ENCODE data around the gene DLG1.
"Not testable (repeated sequence)": the region's sequence is repeated elsewhere in the genome, so short reads cannot be mapped to it uniquely, and the experiment has no call there.

The DLG1 gene

GRCh38 chr3:197296545-197296944, 1.9 kb downstream of the DLG1 start:
- DNase-seq (ENCODE audit: low read depth in 1 of 2, low spot score in 1 of 2), result no peak
- TF ChIP-seq JUND (IDR thresholded peaks at IDR 0.05; ENCODE audit: low read depth), result no peak
- in situ Hi-C loops (cut with HindIII; ENCODE audit: low pct_unique_long_range_greater_than_20kb, low sequenced_read_pairs), result no loop called here

DNA sequence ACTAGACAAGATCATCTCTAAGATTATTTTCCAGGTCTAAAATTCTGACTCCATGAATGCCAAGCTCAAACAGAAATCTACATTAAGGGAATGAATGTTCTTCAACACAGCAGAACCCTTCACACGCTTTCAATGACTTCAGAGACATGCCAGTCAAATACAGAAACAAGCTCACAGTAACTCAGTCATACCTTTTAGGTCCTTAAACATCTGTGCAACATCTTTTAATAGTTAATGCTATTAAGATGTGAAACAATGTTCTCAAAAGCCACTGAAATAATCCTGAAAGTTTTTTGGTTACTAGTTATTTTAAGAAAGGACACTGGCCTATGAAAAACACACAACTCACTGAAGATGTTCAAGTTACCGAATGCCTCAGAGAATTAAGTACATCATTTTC, 2.5 kb downstream of the DLG1 start:
- in situ Hi-C loops (cut with HindIII; ENCODE audit: low pct_unique_long_range_greater_than_20kb, low sequenced_read_pairs), result no loop called here
- DNase-seq (ENCODE audit: low read depth in 1 of 2, low spot score in 1 of 2), result no peak
- no peak for TF ChIP-seq JUND (IDR thresholded peaks at IDR 0.05; ENCODE audit: low read depth)

- in situ Hi-C loops (cut with HindIII; ENCODE audit: low pct_unique_long_range_greater_than_20kb, low sequenced_read_pairs), result no loop called here
- TF ChIP-seq JUND (IDR thresholded peaks at IDR 0.05; ENCODE audit: low read depth), result no peak
- DNase-seq (ENCODE audit: low read depth in 1 of 2, low spot score in 1 of 2), result peak in 1 of 2 experiments; percentile 25
Measured at GRCh38 chr3:197293605-197294237, 4.7 kb downstream of the DLG1 start.

- TF ChIP-seq JUND (IDR thresholded peaks at IDR 0.05; ENCODE audit: low read depth), result no peak
- DNase-seq (ENCODE audit: low read depth in 1 of 2, low spot score in 1 of 2), result no peak
- in situ Hi-C loops (cut with HindIII; ENCODE audit: low pct_unique_long_range_greater_than_20kb, low sequenced_read_pairs), result no loop called here
Measured at GRCh38 chr3:197292648-197293047, 5.8 kb downstream of the DLG1 start.

GRCh38 chr3:197292083-197292646, 6.2 kb downstream of the DLG1 start:
- TF ChIP-seq JUND (IDR thresholded peaks at IDR 0.05; ENCODE audit: low read depth), result no peak
- in situ Hi-C loops (cut with HindIII; ENCODE audit: low pct_unique_long_range_greater_than_20kb, low sequenced_read_pairs), result no loop called here
- no peak for DNase-seq (ENCODE audit: low read depth in 1 of 2, low spot score in 1 of 2)

GRCh38 chr3:197289726-197290125, 8.7 kb downstream of the DLG1 start:
- no peak for DNase-seq (ENCODE audit: low read depth in 1 of 2, low spot score in 1 of 2)
- in situ Hi-C loops (cut with HindIII; ENCODE audit: low pct_unique_long_range_greater_than_20kb, low sequenced_read_pairs), result no loop called here
- TF ChIP-seq JUND (IDR thresholded peaks at IDR 0.05; ENCODE audit: low read depth), result no peak

- no peak for TF ChIP-seq JUND (IDR thresholded peaks at IDR 0.05; ENCODE audit: low read depth)
- in situ Hi-C loops (cut with HindIII; ENCODE audit: low pct_unique_long_range_greater_than_20kb, low sequenced_read_pairs), result no loop called here
- no peak for DNase-seq (ENCODE audit: low read depth in 1 of 2, low spot score in 1 of 2)
Measured at GRCh38 chr3:197286678-197287077, 11.7 kb downstream of the DLG1 start.

DNA sequence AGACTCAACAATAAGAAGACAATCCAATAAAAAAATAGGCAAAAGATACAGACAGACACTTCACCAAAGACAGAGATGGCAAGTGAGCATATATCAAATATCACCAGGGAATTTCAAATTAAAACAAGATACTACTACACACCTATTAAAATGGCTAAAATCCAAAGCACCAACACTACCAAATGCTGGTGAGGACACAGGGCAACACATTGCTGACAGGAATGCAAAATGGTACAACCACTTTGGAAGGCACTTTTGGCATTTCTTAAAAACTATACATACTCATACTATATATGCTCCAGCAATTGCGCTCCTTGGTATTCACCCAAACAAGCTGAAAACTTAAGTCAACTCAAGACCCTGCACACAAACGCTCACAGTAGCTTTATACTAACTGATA, 12.9 kb downstream of the DLG1 start:
- in situ Hi-C loops (cut with HindIII; ENCODE audit: low pct_unique_long_range_greater_than_20kb, low sequenced_read_pairs), result no loop called here
- TF ChIP-seq JUND (IDR thresholded peaks at IDR 0.05; ENCODE audit: low read depth), result no peak
- no peak for DNase-seq (ENCODE audit: low read depth in 1 of 2, low spot score in 1 of 2)

GRCh38 chr3:197283045-197283444, 15.4 kb downstream of the DLG1 start:
- no peak for DNase-seq (ENCODE audit: low read depth in 1 of 2, low spot score in 1 of 2)
- no peak for TF ChIP-seq JUND (IDR thresholded peaks at IDR 0.05; ENCODE audit: low read depth)
- in situ Hi-C loops (cut with HindIII; ENCODE audit: low pct_unique_long_range_greater_than_20kb, low sequenced_read_pairs), result no loop called here

DNA sequence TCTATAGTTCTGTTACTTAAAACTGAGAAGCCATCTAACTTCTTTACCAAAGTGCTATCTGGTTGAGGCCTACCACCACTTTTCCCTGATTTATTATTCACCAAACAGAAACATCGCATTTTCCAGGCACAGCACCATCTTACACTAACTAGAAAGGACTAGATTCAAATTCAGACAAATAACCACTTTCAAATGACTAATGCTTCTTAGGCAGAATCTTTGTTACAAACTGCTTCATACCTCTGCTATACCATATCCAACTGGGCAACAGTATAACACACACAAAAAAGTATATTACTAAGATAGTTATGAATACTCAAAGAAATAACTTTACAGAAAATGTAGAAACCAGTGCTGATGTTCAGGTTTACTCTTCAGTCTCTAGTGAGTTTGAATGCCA, 16.6 kb downstream of the DLG1 start:
- no peak for DNase-seq (ENCODE audit: low read depth in 1 of 2, low spot score in 1 of 2)
- no peak for TF ChIP-seq JUND (IDR thresholded peaks at IDR 0.05; ENCODE audit: low read depth)
- in situ Hi-C loops (cut with HindIII; ENCODE audit: low pct_unique_long_range_greater_than_20kb, low sequenced_read_pairs), result no loop called here

- no peak for DNase-seq (ENCODE audit: low read depth in 1 of 2, low spot score in 1 of 2)
- in situ Hi-C loops (cut with HindIII; ENCODE audit: low pct_unique_long_range_greater_than_20kb, low sequenced_read_pairs), result no loop called here
- no peak for TF ChIP-seq JUND (IDR thresholded peaks at IDR 0.05; ENCODE audit: low read depth)
Measured at GRCh38 chr3:197280156-197280555, 18.3 kb downstream of the DLG1 start.

GRCh38 chr3:197278933-197279332, 19.5 kb downstream of the DLG1 start:
- no peak for DNase-seq (ENCODE audit: low read depth in 1 of 2, low spot score in 1 of 2)
- no peak for TF ChIP-seq JUND (IDR thresholded peaks at IDR 0.05; ENCODE audit: low read depth)
- in situ Hi-C loops (cut with HindIII; ENCODE audit: low pct_unique_long_range_greater_than_20kb, low sequenced_read_pairs), result no loop called here

- peak in 1 of 2 experiments; percentile 35 for DNase-seq (ENCODE audit: low read depth in 1 of 2, low spot score in 1 of 2)
- in situ Hi-C loops (cut with HindIII; ENCODE audit: low pct_unique_long_range_greater_than_20kb, low sequenced_read_pairs), result not testable (repeated sequence)
Measured at GRCh38 chr3:197276808-197277207, 21.6 kb downstream of the DLG1 start.
